GM12878 (cell line): ENCODE measurements around the gene DLEC1. TPM values are rescaled to one million over a fixed set of nuclear protein-coding genes. Genes with fewer than 3 reads are reported as not detected.

ENCODE experiments used
- ATAC-seq: fragments of 200-7000 bp; cut with Tn5 transposase; 3 replicates; pipeline ENCODE4 v1.9.1; 2020; ENCODE audit warnings: mild to moderate bottlenecking, moderate library complexity
- BruUV-seq: library from RNA; stranded (reverse); fragments of 400-500 nt; replicated peaks from 2 replicates; lab custom pipeline; 2021; lab: Mats Ljungman, UMichigan
- CTCF ChIA-PET: fragments of 300-600 bp; sonication (Branson Sonifier 250); formaldehyde crosslinking; extraction: SDS; loops from one replicate; lab custom pipeline; 2021; ENCODE audit warnings: inconsistent platforms; lab: Yijun Ruan, JAX
- POLR2A ChIA-PET: fragments of 350-600 bp; formaldehyde crosslinking; extraction: SDS; loops from one replicate; lab custom pipeline; 2021; ENCODE audit warnings: inconsistent platforms; lab: Charles Lee
- RAD21 ChIA-PET: fragments of 300-600 bp; sonication (Branson Sonifier 250); formaldehyde crosslinking; loops from one replicate; lab custom pipeline; 2023; ENCODE audit warnings: antibody characterized with exemption; ENCODE audit not compliant: unreplicated experiment; lab: Charles Lee
- SMC1A ChIA-PET: fragments of 300-600 bp; sonication (Branson Sonifier 250); formaldehyde crosslinking; loops from one replicate; lab custom pipeline; 2023; ENCODE audit not compliant: unreplicated experiment, uncharacterized antibody; lab: Charles Lee
- DNase-seq: peaks from one replicate; pipeline ENCODE4 v3.0.0-alpha.2; 2011; ENCODE audit warnings: low read depth, low spot score
- FAIRE-seq: peaks from 3 replicates; lab custom pipeline; 2011; peaks lifted over from hg19 to GRCh38; lab: Jason Lieb, UNC
- H2AFZ ChIP-seq: 2 replicates; pipeline ENCODE4 v1.6.0; 2011; ENCODE audit warnings: low read depth, low read length, control low read depth; ENCODE audit not compliant: control insufficient read depth
- H3K27ac ChIP-seq: 2 replicates; pipeline ENCODE4 v1.5.1; 2011; ENCODE audit warnings: control low read depth; ENCODE audit not compliant: control insufficient read depth, insufficient read depth
- H3K27me3 ChIP-seq, 2 experiments: replicated peaks in 1 of 2; 2 replicates each; pipeline versions ENCODE4 v1.6.0 to v1.6.1; 2011; ENCODE audit warnings: low read length in 1 of 2; ENCODE audit not compliant: control insufficient read depth in 2 of 2, insufficient read depth in 2 of 2
- H3K36me3 ChIP-seq, 2 experiments: 2 replicates each; pipeline ENCODE4 v1.5.1; 2011; ENCODE audit warnings: low read length in 1 of 2; ENCODE audit not compliant: control insufficient read depth in 2 of 2, insufficient read depth in 2 of 2
- H3K4me1 ChIP-seq: 2 replicates; pipeline ENCODE4 v1.6.1; 2011; ENCODE audit warnings: mild to moderate bottlenecking, low read length, moderate library complexity, mixed read lengths; ENCODE audit not compliant: control insufficient read depth, insufficient read depth
- H3K4me2 ChIP-seq: 2 replicates; pipeline ENCODE4 v1.6.0; 2011; ENCODE audit warnings: control low read depth; ENCODE audit not compliant: control insufficient read depth, insufficient read depth
- H3K4me3 ChIP-seq: fragments of 200-600 bp; sonication (generic); 2 replicates; pipeline ENCODE4 v1.5.1; 2016
- H3K79me2 ChIP-seq: 2 replicates; pipeline ENCODE4 v1.6.0; 2011; ENCODE audit warnings: low read length; ENCODE audit not compliant: control insufficient read depth, insufficient read depth
- H3K9ac ChIP-seq: 2 replicates; pipeline ENCODE4 v1.8.0; 2011; ENCODE audit warnings: low read length, control low read depth, mixed read lengths; ENCODE audit not compliant: control insufficient read depth, insufficient read depth
- H3K9me3 ChIP-seq: replicated peaks from 3 replicates; pipeline ENCODE4 v1.5.1; 2011; ENCODE audit warnings: mild to moderate bottlenecking, low read length; ENCODE audit not compliant: control insufficient read depth, insufficient read depth
- H4K20me1 ChIP-seq: 2 replicates; pipeline ENCODE4 v1.6.0; 2011; ENCODE audit not compliant: control insufficient read depth, insufficient read depth
- CBX3 ChIP-seq: fragments of 200-600 bp; sonication (generic); IDR thresholded peaks from 2 replicates; pipeline ENCODE4 v1.6.1; 2016; ENCODE audit warnings: low read depth, borderline replicate concordance
- CHD4 ChIP-seq: fragments of 200-600 bp; sonication (generic); IDR thresholded peaks from 2 replicates; pipeline ENCODE4 v1.6.1; 2016; ENCODE audit warnings: mild to moderate bottlenecking
- EP300 ChIP-seq, 2 experiments: fragments of 150-350 bp in 1 of 2; IDR thresholded peaks; 2 replicates each; pipeline ENCODE4 v1.6.1; 2011 to 2012; ENCODE audit warnings: low read depth in 2 of 2, low read length in 2 of 2, borderline replicate concordance in 1 of 2, improper control_type of control experiment in 1 of 2, inconsistent platforms in 1 of 2; ENCODE audit not compliant: control insufficient read depth in 1 of 2
- ESRRA ChIP-seq: IDR thresholded peaks from 2 replicates; pipeline ENCODE4 v1.6.1; 2012; ENCODE audit warnings: mild to moderate bottlenecking, low read length, improper control_type of control experiment
- FOXK2 ChIP-seq: fragments of 450-650 bp; IDR thresholded peaks from 2 replicates; pipeline ENCODE4 v1.6.1; 2017; ENCODE audit warnings: mild to moderate bottlenecking, moderate library complexity
- IRF3 ChIP-seq: fragments of 450-650 bp; IDR thresholded peaks from 2 replicates; pipeline ENCODE4 v1.6.1; 2014; ENCODE audit warnings: mild to moderate bottlenecking
- MLLT1 ChIP-seq: fragments of 450-650 bp; IDR thresholded peaks from 2 replicates; pipeline ENCODE4 v1.6.1; 2016; ENCODE audit warnings: mild to moderate bottlenecking
- POLR2A ChIP-seq: IDR thresholded peaks from 2 replicates; pipeline ENCODE4 v1.6.1; 2011; ENCODE audit warnings: low read depth, mild to moderate bottlenecking, low read length
- RAD51 ChIP-seq: fragments of 450-650 bp; IDR thresholded peaks from 2 replicates; pipeline ENCODE4 v1.6.1; 2016; ENCODE audit warnings: moderate library complexity, mild to moderate bottlenecking, inconsistent platforms
- RBBP5 ChIP-seq: fragments of 200-600 bp; sonication (generic); conservative IDR thresholded peaks from 2 replicates; pipeline ENCODE4 v1.6.1; 2016
- SMC3 ChIP-seq: IDR thresholded peaks from 2 replicates; pipeline ENCODE4 v1.6.1; 2011; ENCODE audit warnings: low read length, improper control_type of control experiment, borderline replicate concordance
- TAF1 ChIP-seq: IDR thresholded peaks from 2 replicates; pipeline ENCODE4 v1.6.1; 2011; ENCODE audit warnings: mild to moderate bottlenecking, low read depth, low read length, borderline replicate concordance
- TBL1XR1 ChIP-seq: IDR thresholded peaks from 2 replicates; pipeline ENCODE4 v1.6.1; 2012; ENCODE audit warnings: low read depth, low read length, improper control_type of control experiment
- ZNF274 ChIP-seq: IDR thresholded peaks from one replicate; pipeline ENCODE4 v1.8.0; 2011; ENCODE audit not compliant: insufficient read length, insufficient read depth
- ZSCAN29 ChIP-seq: fragments of 450-650 bp; IDR thresholded peaks from 2 replicates; pipeline ENCODE4 v1.6.1; 2017; ENCODE audit warnings: mild to moderate bottlenecking, moderate library complexity
- WGBS: methylation state at CpG from one replicate; pipeline ENCODE4 v1.1.6; 2016; ENCODE audit warnings: low lambda C conversion rate; ENCODE audit not compliant: insufficient replicate concordance, insufficient coverage; ENCODE audit errors: missing lambda C conversion rate; 5-methylcytosine and 5-hydroxymethylcytosine counted together
- in situ Hi-C: fragments of 300-500 bp; cut with MboI; formaldehyde crosslinking; loops from 9 replicates; pipeline ENCODE4 v1.14.3; 2018; ENCODE audit warnings: mixed read lengths
- intact Hi-C: fragments of 100-400 bp; cut with micrococcal nuclease; formaldehyde crosslinking; loops from one replicate; pipeline ENCODE4 v1.14.2; 2022; ENCODE audit not compliant: unreplicated experiment
- polyA plus RNA-seq, 11 experiments: library from polyadenylated mRNA; depleted of rRNA in 4 of 11; unstranded in 6 of 11; stranded (reverse) in 5 of 11; fragments of >200 nt; fragmentation: Nextera tagmentation in 4 of 11; fragmentation: Illumina TruSeq in 1 of 11; extraction: Ambion mirVana in 4 of 11; extraction: Trizol in 1 of 11; gene quantifications; 1 replicate in 1 of 11; 2 replicates in 10 of 11; pipeline versions ENCODE4 v1.2.1 to v1.2.3, GENCODE V29; 2011 to 2016; ENCODE audit warnings: inconsistent platforms in 2 of 11, missing spikeins in 2 of 11, low read depth in 1 of 11
- total RNA-seq, 4 experiments: library from RNA; depleted of rRNA in 3 of 4; stranded (reverse); fragments of >200 nt in 3 of 4; fragmentation: Illumina TruSeq in 1 of 4; extraction: Trizol in 1 of 4; gene quantifications; 2 replicates each; pipeline versions ENCODE4 v1.2.1 to v1.2.3, GENCODE V29; 2013 to 2021
- TF ChIP-seq, protein P1 (sequence below): fragments of 150-350 bp; IDR thresholded peaks from 2 replicates; pipeline ENCODE4 v1.6.1; 2016; ENCODE audit warnings: low read depth, low read length
- TF ChIP-seq, protein P2 (sequence below): fragments of 450-650 bp; IDR thresholded peaks from 2 replicates; pipeline ENCODE4 v1.6.1; 2017; ENCODE audit warnings: mild to moderate bottlenecking, moderate library complexity

Gene DLEC1
- total and polyA plus RNA-seq, 10 of the 15 experiments (the other 5 are each of a cell fraction or from before 2014, with no cell fraction given), result 0.03 to 0.29 (median 0.07) TPM; not detected in 3

DNA sequence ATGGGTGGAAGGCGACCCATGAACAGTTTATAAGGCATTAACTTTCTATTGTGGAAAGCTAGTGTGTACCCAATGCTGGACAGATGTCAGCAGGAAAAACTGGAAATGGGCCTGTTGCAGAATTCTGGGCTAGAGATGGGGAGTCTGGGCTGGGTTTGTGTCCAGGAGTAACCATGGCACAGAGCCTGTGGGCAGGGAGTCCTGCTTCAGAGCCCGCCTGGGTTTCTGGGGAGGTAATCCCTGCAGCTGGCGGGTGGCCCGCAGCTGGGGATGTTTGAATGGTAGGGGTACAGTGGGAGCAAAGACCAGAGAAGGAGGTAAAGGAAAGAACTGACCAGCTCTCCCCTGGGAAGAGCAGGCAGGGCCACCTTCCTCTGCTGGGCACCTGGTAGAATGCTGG is 72.2 kb downstream of the DLEC1 start:
- BruUV-seq, result no TSS peak
- WGBS, result 46% methylated on average over 4 of the region's 4 CpGs
- TF ChIP-seq ESRRA (no peak), TBL1XR1 (no peak), MLLT1 (no peak), ZNF274 (no peak), RBBP5 (no peak), RAD51 (no peak), CBX3 (no peak), ZSCAN29 (no peak), CHD4 (no peak), TAF1 (no peak), IRF3 (no peak), FOXK2 (no peak), SMC3 (no peak), POLR2A (no peak), EP300 (IDR thresholded peaks at IDR 0.05; ENCODE audit: borderline replicate concordance in 1 of 2, control insufficient read depth in 1 of 2, low read depth in 2 of 2, low read length in 2 of 2) (no peak)
- TF ChIP-seq, protein P1, sequence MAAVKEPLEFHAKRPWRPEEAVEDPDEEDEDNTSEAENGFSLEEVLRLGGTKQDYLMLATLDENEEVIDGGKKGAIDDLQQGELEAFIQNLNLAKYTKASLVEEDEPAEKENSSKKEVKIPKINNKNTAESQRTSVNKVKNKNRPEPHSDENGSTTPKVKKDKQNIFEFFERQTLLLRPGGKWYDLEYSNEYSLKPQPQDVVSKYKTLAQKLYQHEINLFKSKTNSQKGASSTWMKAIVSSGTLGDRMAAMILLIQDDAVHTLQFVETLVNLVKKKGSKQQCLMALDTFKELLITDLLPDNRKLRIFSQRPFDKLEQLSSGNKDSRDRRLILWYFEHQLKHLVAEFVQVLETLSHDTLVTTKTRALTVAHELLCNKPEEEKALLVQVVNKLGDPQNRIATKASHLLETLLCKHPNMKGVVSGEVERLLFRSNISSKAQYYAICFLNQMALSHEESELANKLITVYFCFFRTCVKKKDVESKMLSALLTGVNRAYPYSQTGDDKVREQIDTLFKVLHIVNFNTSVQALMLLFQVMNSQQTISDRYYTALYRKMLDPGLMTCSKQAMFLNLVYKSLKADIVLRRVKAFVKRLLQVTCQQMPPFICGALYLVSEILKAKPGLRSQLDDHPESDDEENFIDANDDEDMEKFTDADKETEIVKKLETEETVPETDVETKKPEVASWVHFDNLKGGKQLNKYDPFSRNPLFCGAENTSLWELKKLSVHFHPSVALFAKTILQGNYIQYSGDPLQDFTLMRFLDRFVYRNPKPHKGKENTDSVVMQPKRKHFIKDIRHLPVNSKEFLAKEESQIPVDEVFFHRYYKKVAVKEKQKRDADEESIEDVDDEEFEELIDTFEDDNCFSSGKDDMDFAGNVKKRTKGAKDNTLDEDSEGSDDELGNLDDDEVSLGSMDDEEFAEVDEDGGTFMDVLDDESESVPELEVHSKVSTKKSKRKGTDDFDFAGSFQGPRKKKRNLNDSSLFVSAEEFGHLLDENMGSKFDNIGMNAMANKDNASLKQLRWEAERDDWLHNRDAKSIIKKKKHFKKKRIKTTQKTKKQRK, result no peak
- TF ChIP-seq, protein P2, sequence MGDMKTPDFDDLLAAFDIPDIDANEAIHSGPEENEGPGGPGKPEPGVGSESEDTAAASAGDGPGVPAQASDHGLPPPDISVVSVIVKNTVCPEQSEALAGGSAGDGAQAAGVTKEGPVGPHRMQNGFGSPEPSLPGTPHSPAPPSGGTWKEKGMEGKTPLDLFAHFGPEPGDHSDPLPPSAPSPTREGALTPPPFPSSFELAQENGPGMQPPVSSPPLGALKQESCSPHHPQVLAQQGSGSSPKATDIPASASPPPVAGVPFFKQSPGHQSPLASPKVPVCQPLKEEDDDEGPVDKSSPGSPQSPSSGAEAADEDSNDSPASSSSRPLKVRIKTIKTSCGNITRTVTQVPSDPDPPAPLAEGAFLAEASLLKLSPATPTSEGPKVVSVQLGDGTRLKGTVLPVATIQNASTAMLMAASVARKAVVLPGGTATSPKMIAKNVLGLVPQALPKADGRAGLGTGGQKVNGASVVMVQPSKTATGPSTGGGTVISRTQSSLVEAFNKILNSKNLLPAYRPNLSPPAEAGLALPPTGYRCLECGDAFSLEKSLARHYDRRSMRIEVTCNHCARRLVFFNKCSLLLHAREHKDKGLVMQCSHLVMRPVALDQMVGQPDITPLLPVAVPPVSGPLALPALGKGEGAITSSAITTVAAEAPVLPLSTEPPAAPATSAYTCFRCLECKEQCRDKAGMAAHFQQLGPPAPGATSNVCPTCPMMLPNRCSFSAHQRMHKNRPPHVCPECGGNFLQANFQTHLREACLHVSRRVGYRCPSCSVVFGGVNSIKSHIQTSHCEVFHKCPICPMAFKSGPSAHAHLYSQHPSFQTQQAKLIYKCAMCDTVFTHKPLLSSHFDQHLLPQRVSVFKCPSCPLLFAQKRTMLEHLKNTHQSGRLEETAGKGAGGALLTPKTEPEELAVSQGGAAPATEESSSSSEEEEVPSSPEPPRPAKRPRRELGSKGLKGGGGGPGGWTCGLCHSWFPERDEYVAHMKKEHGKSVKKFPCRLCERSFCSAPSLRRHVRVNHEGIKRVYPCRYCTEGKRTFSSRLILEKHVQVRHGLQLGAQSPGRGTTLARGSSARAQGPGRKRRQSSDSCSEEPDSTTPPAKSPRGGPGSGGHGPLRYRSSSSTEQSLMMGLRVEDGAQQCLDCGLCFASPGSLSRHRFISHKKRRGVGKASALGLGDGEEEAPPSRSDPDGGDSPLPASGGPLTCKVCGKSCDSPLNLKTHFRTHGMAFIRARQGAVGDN, result no peak
- FAIRE-seq, result no peak
- DNase-seq, result no peak
- Histone ChIP-seq H3K4me3 (no peak overlapping the region), H3K27ac (no peak overlapping the region), H3K36me3 (no peaks in the 10 kb centered on the region), H3K27me3 (no peaks in the 10 kb centered on the region; a peak in 1 of 4 replicates), H3K79me2 (no peaks in the 10 kb centered on the region), H3K9ac (no peak overlapping the region), H4K20me1 (no peaks in the 10 kb centered on the region), H2AFZ (no peak overlapping the region), H3K4me2 (no peak overlapping the region), H3K4me1 (peaks cover 6% of the 10 kb centered on the region; the same call in 1 of the 2 replicates), H3K9me3 (no peaks in the 10 kb centered on the region)
- SMC1A ChIA-PET, result no interaction called here
- ATAC-seq, result no peak
- CTCF ChIA-PET, result no interaction called here
- POLR2A ChIA-PET, result no interaction called here
- in situ Hi-C loops (no loop called here), intact Hi-C loops (no loop called here)
- RAD21 ChIA-PET, result no interaction called here
